22Rv1 (cell line): Measurements from ENCODE around the gene SMYD3.

Source experiments
- CTCF ChIP-seq: fragments of 450-650 bp; IDR thresholded peaks from 2 replicates; pipeline ENCODE4 v1.5.1; 2017; ENCODE audit warnings: mild to moderate bottlenecking
- ZFX ChIP-seq: fragments of 450-650 bp; IDR thresholded peaks from 2 replicates; pipeline ENCODE4 v1.6.1; 2017; ENCODE audit warnings: antibody characterized with exemption, borderline replicate concordance

- TF ChIP-seq CTCF (no peak), ZFX (no peak)
Measured at GRCh38 chr1:246317332-246318035, 189.6 kb downstream of the SMYD3 start.
